ENCODE results near the gene SLAMF1.
"Not testable (repeated sequence)": the region's sequence is repeated elsewhere in the genome, so short reads cannot be mapped to it uniquely, and the experiment has no call there.

DNA sequence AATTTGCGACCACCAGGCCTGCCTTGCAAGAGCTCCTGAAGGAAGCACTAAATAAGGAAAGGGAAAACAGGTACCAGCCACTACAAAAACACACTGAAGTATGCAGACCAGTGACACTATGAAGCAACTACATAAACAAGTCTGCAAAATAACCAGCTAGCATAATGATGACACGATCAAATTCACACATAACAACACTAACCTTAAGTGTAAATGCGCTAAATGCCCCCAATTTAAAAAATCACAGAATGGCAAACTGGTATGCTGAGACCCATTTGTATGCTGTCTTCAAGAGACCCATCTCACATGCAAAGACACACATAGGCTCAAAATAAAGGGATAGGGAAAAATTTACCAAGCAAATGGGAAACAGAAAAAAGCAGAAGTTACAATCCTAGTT is 87.4 kb downstream of the SLAMF1 start:
- TF ChIP-seq, protein P1, sequence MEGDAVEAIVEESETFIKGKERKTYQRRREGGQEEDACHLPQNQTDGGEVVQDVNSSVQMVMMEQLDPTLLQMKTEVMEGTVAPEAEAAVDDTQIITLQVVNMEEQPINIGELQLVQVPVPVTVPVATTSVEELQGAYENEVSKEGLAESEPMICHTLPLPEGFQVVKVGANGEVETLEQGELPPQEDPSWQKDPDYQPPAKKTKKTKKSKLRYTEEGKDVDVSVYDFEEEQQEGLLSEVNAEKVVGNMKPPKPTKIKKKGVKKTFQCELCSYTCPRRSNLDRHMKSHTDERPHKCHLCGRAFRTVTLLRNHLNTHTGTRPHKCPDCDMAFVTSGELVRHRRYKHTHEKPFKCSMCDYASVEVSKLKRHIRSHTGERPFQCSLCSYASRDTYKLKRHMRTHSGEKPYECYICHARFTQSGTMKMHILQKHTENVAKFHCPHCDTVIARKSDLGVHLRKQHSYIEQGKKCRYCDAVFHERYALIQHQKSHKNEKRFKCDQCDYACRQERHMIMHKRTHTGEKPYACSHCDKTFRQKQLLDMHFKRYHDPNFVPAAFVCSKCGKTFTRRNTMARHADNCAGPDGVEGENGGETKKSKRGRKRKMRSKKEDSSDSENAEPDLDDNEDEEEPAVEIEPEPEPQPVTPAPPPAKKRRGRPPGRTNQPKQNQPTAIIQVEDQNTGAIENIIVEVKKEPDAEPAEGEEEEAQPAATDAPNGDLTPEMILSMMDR (IDR thresholded peaks at IDR 0.05) = not testable (repeated sequence)
- not testable (repeated sequence) for TF ChIP-seq EZH2 (IDR thresholded peaks at IDR 0.05; ENCODE audit: borderline replicate concordance, insufficient read depth, low read depth, low read length, poor library complexity, severe bottlenecking)
